Eye (tissue), 1 donor: ENCODE measurements around the gene ZNF787.
"Not testable (repeated sequence)": the region's sequence is repeated elsewhere in the genome, so short reads cannot be mapped to it uniquely, and the experiment has no call there.

Experiments used
- DNase-seq: peaks from one replicate; pipeline ENCODE4 v3.0.0-alpha.2; 2015

Gene ZNF787

DNA sequence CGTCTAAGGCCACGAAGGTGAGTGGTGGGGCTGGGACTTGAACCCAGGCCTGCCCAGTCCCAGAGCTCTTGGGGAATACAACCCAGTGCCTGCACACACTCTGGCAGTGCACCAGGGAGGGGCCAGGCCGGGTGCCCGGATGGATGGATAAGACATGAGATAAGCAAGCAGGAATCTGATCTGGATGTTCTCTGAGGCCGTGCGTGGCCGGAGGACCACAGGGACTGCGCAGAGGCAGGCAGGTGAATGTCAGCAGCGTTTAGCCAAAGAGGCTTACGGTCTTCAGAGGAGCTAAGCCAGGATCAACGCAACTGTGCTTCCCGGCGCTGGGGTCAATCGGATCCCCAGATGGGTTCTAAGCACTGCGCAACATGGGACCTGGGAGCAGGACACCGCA is 1.5 kb downstream of the ZNF787 start:
- no peak for DNase-seq

DNA sequence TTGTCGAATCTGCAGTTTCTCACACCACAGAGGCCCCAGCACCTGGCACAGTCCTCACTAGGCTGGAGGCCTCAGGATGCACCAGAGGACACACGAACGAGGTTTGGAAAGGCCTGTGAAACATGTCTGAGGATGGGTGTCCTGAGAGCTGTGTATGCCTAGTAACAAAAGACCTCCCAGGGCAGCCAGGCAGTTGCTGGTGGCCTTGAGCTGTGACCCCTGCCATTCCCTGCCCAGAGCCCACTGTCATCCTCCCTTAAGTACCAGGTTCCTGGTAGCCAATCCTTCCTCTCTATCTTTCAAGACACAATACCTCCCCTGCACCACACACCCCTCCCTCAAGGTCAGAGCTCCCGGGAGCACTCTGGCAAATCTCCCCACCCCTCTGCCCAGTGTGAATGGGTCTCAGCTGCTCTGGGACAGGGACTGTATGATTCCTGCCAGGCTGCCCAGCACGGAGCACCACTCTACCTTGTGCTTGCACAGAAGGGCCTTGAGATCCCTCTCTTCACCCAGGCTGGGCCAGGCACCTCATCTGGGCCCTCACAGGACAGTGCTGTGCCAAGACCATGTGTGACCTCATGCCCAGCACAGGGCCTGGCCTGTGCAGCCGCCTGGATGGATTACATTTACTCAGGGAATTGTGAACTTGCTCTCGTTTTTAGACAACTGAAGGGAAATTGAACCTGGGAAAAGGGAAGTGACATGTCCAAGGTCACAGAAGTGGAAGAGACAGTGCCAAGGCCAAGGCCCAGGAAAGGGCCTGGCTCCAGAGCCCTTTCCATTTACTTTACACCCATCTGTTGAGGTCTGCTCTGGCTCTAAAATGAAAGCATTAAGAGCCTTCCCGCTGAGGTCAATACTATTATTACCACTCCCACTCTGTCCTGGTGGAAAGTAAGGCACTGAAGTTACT is 2.2 kb downstream of the ZNF787 start:
- no peak for DNase-seq

DNA sequence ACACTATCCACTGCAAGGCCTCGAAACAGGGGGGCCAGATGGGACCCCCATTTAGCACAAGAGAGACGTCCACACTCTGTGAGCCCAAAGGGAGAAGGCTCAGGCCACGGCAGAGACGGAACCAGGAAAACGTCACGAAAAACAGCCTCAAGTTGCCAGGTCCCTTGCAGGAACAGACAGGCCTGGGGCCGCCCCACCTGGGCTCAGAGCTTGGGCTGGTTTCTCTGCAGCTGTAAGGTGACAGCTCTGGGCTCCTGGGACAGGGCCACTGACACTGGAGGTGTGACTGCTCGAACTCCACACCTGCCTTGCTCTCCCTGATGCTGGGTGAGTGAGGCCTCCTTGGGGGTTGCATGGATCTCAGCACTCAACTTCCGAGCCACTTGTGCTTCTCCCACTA is 3.2 kb downstream of the ZNF787 start:
- DNase-seq, result no peak

DNA sequence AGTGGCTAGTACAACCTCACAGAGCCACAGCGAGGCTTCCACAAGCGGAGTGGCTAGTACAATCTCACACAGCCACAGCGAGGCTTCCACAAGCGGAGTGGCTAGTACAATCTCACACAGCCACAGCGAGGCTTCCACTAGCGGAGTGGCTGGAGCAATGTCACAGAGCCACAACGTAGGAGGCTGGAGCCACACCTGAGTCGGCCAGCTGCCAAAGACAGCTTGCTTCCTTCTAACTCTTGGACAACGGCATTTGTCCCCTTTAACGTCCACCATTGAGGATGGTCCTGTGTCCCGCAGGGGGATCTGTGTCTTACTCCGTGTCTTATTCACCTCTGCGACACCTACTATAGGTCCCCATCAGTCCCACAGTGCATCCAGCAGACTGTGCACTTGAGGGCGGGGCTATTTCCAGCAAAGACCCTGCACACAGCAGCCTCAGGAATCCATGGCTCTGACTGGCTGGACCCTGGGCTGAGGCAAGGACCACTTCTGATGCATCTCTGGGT is 3.7 kb downstream of the ZNF787 start:
- no peak for DNase-seq

DNA sequence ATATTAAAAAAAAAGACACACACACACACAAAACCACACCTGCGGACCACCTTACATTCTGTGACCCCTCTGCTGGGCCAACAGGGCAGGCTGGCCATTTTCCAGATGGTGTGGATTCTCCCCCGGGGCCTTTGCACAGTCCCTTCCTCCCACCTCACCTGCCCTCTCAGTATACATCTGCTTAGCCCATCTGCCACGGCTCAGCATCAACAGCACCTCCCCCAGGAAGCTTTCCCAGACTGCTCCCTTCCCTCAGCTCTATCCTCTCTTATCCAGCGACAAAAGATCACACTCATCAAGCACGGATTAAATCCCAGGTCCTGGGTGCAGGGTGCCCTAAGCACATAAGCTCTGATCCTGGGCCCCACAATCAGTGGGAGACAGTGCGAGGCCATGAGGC is 4.5 kb downstream of the ZNF787 start:
- DNase-seq, result no peak

DNA sequence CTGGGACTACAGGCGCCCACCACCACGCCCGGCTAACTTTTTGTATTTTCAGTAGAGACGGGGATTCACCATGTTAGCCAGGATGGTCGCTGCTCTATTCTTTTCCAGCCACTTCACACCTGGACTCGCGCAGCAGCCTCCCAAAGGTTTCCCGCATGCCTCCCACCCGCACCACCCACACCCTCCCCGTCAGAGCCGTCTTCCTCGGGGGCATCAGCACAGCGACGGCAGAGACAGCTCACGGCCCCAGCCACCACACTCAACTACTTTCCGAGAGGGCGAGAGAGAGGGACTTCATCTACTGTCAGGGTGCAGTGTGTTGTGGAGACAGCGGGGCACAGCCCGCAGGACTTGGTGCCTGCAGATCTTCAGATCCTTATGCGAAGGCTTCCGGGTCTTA is 5.6 kb downstream of the ZNF787 start:
- DNase-seq, result no peak

DNA sequence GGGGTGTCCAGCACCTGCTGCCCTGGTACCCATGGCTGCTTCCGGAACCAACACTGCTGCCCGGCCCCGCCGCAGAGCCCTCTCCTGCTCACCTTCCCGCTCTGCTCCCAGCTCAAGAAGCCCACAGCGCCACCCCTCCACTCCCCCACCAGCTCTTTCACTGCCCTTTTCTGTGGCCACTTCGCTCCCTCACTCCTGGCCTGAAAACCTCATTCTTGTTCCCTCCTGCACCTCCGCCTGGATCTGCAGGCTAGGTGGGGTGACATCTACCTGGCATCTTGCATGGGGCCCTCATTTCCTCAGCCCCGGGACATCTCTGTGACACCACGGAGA is 6.4 kb downstream of the ZNF787 start:
- no peak for DNase-seq

DNA sequence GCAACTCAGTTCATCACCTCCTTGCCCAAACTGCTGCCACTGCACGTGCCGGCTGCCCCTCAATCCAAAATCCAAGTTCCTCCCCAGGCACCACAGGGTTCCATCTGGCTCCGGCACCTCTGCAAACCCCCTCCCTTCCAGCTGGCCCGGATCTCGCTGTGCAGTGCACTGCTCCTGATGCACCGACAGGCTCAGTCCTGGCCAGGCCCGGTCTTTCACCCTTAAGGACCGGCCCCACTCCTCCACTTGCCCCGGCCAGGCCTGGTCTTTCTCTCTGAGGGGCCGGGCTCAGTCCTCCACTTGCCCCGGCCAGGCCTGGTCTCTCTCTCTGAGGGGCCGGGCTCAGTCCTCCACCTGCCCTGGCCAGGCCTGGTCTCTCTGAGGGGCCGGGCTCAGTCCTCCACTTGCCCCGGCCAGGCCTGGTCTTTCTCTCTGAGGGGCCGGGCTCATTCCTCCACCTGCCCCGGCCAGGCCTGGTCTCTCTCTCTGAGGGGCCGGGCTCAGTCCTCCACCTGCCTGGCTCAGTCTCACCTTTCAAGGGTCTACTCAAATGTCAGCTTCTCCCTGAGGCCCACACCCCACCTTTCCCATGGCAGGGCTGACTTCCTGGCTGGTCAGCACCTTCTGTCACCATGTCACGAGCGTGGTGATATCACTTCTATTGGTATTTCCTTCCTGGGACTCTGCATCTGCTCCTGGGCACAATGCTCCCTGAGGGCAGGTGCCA is 6.9 kb downstream of the ZNF787 start:
- no peak for DNase-seq

DNA sequence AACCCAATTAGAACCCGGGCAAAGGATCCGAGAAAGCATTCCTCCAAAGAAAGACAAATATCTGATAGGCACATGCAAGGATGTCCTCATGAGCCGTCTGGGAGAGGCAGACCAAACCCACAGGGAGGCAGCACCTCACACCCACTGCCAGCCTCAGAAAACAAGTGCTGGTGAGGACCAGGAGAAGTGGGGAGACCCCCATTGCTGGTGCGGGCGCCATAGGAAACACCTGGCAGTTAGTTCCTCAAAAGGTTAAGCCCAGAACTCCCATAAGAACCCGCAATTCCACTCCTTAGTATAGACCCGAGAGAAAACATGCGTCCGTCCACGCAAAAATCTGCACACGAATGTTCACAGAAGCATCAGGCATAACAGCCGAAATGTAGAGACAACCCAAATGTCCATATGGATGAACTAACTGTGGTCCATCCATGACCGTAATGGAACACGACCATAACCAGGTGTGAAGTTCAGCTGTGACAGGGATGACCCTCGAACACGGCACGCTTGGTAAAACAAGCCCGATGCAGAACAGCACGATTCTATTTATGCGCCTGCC is 7.9 kb downstream of the ZNF787 start:
- no peak for DNase-seq

DNA sequence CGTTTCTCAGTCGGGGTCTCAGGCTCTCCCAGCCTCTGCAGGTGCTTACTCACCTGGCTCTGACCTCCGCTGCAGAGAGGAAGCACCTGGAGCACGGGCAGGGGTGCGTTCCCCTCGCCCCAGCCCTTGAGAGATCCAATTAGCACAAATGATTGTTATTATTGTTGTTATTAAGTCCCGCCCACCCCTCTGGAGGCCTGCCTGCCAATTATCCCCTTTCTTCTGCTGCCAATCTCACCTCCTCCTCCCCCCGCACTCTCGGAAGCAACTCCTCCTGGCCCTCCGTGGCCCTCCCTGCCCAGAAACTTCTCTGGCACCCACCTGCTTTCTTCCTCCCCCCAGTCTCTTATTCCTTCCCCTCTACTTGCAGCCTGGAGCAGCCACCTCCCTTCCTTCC is 8.8 kb downstream of the ZNF787 start:
- DNase-seq, result peak; percentile 38

DNA sequence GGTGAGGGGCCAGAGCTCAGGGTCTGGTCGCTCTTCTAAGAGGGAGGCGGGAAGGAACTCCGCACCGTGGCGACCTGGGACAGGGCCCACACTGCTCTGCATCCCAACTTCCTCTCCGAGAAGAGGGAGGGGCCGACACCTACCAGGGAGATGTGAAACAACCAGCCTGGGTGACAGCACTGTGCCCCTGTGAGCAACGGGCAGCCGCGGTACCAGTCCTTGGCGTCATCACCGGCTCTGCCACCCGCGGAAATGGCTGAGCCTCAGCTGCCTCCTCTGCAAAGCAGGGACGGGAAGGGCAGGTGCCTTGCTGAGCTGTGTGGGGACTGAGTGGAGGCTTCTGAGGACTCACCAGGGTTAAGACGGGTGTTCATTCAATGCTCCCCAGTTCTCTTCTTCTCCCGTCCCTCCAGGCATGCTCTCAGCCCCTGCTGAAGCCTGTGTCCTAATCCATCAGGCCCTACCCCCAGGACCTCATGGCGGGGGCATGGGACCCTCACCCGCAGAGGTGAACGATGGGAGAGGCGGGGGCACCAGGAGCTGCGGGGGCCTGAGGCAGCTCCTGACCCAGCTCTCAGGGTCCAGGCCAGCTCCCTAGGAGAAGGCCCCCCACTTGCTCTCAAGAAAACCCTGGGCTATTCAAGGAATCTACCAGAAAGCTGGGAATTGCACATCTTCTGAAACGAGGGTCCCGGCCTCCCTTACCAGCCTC is 9.3 kb downstream of the ZNF787 start:
- DNase-seq, result peak; percentile 49

DNA sequence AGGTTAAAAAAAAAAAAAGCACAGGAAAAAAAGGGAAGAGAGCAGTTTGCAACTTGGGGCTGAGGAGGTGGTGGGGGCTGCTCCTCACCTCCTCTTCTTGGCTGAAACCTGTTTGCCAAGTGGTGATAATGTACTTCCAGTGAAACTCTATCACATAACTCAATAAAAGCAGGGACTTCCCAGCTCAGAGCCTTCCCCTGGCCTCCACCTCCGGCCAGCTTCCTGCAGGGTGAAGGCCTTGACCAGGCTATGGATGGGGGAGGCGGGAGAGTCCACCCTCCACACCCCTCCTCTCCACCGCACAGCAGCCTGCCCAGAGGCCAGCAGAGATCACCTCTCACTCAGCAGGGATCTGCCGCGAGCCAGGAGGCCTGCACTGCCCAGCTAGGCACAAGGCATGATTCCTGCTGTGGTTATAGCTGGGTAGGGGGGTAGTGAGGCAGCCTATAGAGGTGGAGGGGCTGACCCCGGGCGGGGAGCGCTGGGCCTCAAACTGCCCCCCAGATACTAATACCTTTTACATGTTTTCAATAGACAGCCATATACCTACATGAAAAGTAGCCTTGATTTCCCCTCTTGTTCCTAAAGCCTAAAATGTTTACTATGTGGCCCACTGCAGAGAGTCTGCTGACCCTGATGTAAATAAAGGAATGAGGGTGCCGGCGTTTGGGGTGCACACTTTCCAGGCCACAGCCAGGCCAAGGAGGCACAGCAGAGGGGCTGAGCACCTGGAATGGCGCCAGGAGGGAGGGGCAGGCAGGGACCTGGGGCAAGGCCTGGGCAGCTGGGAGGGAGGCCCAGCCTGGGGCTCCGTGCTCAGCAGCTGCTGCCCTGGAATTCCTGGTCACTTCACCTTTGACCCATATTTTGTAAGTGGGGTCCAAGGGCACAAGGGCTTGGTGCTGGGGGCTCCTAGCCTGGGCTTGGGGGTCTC is 10.3 kb downstream of the ZNF787 start:
- peak; percentile 51 for DNase-seq

DNA sequence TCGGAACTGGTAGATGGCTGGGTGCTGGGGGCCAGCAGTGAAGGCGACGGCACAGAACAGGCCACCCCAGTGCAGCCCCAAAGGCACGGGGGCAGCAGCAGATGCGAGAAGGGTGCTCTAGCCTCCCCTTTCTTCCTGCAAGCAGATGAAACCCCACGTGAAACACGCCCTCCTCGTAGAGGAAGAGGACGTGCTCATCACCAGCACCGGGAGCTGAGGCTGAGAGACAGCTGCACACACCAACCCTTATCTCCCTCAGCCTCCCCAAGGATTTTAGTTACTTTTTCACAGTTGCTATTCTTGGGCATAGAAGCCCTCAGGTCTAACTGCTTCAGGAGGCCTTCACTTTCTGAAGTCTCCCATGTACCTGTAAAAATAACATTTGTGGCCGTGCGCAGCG is 11.9 kb downstream of the ZNF787 start:
- peak; percentile 36 for DNase-seq

DNA sequence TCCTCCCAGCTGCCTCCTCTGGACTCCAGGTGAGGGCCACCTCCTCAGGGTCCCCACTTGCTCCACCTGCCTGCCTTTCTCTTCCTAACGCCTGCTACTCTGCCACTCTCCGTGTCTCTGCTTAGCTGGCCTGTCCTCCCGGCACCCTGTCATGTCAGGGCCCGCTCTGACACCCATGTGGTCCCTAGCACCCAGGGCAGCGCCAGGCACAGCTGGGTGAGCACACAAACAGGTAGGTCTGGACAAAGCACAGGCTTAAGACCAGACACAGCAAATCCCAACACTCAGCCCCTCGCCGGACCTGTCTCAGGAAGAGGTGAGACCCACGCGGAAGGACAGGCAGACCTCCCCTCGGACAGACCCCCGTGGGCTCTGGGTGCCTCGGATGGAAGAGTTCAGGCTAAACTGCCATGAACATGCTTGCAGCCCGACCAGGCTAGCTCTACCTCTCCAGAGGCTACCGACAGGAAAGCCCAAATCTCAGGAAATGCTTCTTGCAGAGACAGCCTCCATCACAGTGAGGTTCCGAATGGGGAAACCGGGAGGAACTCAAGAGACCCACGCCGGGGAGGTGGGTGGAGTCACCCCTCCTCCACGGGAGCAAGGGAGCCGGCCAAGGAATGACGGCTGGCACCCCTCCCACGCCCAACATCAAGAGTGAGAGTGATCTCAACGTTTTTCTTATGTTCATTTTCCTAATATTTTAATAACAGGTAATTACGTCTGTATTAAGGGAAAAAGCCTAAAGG is 12.5 kb downstream of the ZNF787 start:
- DNase-seq, result peak; percentile 58

DNA sequence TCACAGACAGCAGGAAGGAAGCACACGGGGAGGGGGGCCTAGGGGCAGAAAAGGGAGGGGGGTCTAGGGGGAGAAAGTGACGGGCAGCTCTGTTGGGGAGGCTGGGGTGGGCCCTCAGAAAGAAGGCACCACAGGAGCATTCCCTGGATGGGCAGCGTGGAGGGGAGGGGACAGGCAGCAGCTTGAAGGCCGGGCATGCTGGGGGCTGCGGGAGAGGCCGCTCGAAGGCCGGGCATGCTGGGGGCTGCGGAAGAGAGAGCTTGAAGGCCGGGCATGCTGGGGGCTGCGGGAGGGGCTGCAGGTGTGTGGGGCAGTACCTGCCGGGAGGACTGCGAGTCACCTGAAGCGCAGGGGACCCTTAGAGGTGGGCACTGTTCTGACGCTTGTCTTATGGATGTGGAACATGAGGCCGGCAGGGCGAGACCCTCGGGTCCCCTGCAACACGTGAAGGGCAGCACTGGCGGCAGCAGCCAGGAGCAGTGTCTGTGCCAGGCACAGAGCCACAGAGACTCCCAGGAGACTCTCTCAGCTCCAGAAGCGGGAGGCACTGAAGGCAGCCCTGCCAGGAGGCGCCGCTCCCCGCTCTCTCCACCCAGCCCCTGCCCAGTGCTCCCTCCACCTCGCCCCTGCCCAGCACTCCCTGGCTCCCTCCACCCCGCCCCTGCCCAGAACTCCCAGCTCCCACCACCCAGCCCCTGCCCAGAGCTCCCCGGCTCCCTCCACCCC is 13.3 kb downstream of the ZNF787 start:
- no peak for DNase-seq

DNA sequence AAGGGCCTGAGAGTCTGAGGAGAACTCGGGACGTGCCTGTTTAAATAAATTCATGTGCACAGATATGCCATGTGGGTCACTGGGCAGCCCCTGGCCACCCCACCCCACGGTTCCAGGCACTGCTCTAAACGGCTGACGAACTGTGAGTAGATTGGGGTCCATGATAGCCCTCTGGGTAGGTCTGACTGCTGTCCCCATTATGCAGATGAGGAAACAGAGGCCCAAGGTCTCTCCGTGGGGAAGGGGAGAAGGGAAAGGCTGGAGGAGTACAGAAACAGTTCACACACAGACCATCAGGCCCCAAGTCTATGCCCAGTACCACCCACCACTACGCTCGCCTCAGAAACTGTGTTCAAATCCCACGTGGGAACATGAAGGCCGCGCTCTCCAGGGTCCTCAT is 14.1 kb downstream of the ZNF787 start:
- no peak for DNase-seq

DNA sequence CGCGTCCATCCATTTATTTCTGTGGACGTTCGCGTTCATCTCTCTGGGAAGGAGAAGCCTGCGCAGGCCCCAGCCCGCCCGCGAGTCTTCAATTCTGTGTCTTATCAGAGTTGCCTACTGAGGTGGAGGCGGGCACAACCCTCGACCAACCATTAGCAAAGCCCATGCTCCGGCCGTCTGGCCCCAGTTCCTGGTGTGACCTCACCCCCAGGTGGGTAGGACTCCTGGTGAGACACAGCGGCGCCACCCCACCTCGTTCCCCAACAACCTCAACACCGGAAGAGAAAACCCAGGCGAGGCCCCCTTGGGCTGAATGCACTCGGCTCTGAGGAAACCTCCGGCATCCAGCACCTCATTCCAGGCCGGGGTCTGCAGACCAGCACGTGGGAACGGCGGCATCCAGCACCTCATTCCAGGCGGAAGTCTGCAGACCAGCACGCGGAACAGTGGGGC is 14.7 kb downstream of the ZNF787 start:
- DNase-seq, result no peak

DNA sequence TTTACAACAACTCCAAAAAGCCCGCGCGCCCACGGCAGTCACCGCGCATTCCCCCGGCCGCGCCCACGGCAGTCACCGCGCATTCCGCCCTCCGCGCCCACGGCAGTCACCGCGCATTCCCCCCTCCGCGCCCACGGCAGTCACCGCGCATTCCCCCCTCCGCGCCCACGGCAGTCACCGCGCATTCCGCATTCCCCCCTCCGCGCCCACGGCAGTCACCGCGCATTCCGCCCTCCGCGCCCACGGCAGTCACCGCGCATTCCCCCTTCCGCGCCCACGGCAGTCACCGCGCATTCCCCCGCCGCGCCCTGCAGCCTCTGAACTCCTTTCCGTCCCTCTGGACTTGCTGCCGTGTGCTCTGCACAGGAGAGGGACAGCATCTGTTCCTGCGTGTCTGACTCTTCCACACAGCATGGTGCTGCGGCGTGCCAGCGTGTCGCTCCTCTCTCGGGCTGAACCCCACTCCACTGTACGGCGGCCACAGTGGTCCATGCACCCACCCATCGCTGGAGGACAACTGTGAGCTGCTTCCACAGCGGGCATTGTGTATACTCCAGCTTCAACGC is 15.2 kb downstream of the ZNF787 start:
- not testable (repeated sequence) for DNase-seq

DNA sequence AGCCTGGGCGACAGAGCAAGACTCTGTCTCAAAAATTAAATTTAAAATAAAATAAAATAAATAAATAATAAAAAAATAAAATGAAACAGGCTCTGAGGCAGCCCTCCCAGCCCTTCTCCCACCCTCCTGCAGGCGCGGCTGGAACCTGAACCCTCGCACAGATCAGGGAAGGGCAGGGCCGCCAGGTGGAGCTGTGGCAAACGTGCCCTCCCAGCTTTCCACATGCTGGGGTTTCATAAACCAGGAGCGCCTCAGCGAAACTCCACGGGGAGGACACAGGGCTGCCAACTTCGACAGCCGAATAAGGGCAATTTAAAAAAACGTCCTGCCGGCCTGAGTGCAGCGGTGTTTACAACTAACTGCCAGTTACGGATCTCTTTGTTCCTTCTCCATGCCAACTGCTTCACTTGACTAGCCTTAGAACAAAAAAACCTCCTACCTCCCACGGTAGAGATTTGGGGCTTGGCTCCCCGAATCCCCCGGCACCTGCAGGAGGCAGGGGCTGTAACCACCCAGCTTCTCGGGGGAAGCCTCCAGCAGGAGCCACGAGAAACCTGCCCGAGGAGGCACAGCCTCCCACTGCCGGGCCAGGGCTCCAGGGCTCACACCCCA is 15.9 kb downstream of the ZNF787 start:
- peak; percentile 78 for DNase-seq

DNA sequence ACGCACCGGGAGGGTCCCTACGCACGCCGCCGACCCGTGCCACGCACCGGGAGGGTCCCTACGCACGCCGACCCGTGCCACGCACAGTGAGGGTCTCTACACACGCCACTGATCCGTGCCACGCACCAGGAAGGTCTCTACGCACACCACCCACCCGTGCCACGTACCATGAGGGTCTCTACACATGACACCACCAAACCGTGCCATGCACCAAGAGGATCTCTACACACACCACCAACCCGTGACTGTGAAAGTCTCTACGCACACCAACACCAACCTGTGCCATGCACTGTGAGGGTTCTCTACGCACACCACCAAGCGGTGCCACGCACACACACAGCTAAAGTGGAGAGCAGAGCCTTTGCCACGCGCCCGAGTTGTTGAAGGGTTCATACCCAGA is 16.7 kb downstream of the ZNF787 start:
- DNase-seq, result no peak
